GM18951 (cell line): ENCODE data around the gene HSD11B1L.

Experiments
- POLR2A ChIP-seq: IDR thresholded peaks from 4 replicates; pipeline ENCODE4 v1.6.1; 2011; ENCODE audit warnings: mild to moderate bottlenecking; ENCODE audit not compliant: insufficient read length, insufficient read depth; ENCODE audit errors: extremely low read depth
- in situ Hi-C: fragments of 300-500 bp; cut with MboI; formaldehyde crosslinking; loops from one replicate; pipeline ENCODE4 v1.12.0; 2022; ENCODE audit warnings: low sequenced_read_pairs, mixed read lengths, inconsistent platforms; ENCODE audit not compliant: unreplicated experiment

HSD11B1L gene

DNA sequence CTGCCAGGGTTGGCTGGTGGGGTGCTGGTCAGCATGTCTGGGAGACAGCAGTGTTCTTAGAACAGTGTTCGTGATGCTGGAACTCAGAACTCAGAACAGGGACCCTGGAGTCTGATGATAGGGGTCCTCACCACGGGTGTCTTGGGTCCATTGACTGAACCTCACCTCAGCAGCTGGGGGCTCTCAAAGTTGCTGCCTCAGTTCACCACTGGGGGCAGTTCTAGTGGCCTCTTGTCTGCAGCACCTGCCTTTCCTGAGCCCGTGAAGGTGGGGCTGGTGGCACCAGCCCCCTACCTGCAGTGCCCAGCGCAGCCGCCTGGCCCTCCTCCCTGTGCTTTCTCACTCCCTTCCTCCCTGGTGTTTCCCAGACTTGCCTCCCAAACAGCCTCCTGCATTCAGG, 29.5 kb upstream of the HSD11B1L start:
- TF ChIP-seq POLR2A, result no peak
- in situ Hi-C loops, result no loop called here

DNA sequence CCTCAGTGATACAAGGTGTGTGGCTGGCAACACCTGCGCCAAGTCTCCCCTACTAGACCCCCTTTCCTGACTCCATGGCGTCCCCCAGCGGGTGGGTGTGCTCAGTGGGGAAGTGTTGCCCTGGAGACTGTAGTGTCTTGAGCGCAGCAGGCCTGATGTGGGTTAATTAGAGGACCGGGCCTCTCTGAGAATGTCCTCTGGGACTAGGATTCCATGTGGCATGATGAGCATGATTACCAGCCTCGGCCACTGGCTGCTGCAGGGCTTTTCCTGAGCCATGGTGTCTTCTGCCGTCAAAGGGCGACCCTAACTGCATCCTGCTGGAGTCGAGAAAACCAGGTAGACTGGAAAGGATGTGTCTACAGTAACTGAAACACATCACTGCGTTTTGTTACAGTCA, 28.6 kb upstream of the HSD11B1L start:
- in situ Hi-C loops, result no loop called here

DNA sequence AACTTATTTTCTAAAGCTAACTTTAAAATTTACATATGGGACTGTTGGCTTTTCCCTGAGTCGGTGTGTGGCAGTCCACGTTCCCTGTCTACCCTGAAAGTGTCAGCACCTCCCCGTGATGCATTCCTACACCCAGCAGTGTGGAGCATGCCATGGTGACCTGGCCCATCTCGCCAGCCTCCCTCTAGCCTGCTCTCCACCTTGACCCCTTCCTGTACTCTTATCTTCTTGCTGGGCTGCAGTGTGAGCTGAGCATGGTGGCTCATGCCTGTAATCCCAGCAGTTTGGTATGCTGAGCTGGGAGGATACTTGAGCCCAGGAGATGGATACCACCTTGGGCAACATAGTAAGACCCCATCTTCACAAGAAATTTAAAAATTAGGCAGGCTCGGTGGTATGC, 25.9 kb upstream of the HSD11B1L start:
- in situ Hi-C loops, result no loop called here
- TF ChIP-seq POLR2A, result no peak

More for the DNA sequence above, 28.6 kb upstream of the HSD11B1L start:
- TF ChIP-seq POLR2A, result no peak

DNA sequence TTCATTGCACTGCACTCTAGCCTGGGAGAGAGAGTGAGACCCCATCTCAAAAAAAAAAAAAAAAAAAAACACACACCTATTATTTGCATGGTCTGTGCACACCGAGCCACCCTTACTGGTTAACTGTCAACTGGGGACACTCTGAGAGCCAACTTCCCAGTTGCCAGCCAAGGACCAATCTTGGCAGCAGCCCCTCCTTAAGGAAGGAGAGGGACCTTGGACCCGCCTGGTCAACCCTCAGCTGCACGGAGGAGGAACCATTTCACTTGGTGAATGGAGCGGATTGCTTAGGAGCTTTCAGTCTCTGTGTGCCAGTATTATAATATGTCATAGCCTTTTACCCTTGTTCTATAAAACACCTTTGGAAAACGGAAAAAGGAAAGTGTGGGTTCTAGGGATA, 25.4 kb upstream of the HSD11B1L start:
- TF ChIP-seq POLR2A, result no peak
- in situ Hi-C loops, result no loop called here

DNA sequence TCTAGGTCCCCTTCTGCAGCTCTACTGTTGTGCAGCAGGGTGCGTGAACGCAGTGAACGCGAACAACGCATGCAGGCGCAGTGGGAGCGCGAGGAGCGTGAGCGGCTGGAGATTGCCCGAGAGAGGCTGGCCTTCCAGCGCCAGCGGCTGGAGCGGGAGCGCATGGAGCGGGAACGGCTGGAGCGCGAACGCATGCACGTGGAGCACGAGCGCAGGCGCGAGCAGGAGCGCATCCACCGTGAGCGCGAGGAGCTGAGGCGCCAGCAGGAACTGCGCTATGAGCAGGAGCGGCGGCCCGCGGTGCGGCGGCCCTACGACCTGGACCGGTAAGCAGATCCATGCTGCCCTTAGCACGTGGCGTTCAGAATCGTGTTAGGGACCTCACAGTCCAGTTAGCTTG, 19.3 kb upstream of the HSD11B1L start:
- TF ChIP-seq POLR2A, result no peak
- in situ Hi-C loops, result no loop called here

DNA sequence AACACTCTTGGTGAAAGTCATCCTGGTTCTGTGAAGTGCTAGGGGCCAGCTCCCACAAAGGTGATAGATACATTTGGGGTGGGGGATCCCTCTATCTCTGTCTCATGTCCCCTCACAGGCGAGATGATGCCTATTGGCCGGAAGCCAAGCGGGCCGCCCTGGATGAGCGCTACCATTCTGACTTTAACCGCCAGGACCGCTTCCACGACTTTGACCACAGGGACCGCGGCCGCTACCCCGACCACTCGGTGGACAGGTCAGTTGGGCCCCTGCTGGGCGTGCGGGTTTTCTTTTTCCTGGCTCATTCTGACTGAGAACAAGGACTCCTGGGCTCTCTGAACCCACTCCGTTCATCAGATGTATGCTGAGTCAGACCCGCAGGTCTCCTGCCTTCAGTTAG, 16.9 kb upstream of the HSD11B1L start:
- in situ Hi-C loops, result no loop called here
- no peak for TF ChIP-seq POLR2A

DNA sequence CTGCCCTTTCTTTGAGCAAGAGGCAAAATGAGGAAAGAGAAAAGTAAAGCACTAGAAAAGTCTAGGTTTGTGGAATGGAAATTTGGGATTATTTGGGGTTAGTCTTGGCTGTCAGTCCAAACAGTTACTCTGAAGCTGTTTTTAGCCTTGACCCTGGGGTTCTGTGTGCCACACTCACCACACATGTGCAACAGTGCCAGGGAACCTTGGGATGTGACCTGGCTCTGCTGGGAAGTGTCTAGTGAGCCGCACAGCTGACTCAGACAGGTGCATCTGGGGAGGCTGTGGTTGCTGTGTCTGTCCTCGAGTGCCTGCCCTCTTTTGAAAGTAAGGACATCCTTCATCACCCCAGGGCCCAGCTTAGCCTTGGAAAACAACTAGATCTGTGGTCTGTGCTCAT, 16.3 kb upstream of the HSD11B1L start:
- in situ Hi-C loops, result no loop called here

DNA sequence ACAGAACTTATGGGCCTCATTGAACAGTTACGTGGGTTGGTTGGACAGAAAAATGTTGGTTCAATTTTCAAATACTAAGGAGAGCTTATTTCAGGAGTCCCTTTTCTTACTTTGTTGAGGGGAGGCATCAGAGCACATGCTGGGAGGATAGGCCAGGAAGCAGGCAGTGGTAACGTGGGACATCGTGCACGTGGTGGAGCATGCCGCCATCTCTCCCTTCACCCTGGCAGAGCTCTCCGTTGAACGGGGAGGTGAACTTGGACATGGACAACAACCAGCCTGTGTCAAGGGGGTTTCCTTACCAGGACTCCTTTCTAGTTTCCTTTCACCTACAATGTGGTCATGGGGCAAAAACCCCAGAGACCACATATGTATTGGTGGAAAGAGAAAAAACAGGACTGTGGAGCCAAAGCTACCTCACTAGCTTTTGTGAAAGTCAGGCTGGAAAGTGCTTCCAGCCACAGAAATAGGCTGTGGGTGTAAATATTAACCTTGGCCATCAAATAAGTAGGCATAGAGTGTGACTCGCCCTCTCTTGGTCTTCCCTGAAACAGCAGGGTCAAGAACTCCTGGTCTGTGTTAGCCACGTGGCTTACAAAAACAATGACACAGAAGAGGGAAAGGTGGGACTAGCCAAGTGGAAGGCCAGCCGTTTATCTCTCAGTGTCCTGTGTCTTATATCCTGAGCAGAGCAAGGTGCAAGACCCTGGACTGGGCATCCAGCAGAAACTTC, 14.9 kb upstream of the HSD11B1L start:
- in situ Hi-C loops, result no loop called here
- no peak for TF ChIP-seq POLR2A

More for the DNA sequence above, 16.3 kb upstream of the HSD11B1L start:
- TF ChIP-seq POLR2A, result no peak

DNA sequence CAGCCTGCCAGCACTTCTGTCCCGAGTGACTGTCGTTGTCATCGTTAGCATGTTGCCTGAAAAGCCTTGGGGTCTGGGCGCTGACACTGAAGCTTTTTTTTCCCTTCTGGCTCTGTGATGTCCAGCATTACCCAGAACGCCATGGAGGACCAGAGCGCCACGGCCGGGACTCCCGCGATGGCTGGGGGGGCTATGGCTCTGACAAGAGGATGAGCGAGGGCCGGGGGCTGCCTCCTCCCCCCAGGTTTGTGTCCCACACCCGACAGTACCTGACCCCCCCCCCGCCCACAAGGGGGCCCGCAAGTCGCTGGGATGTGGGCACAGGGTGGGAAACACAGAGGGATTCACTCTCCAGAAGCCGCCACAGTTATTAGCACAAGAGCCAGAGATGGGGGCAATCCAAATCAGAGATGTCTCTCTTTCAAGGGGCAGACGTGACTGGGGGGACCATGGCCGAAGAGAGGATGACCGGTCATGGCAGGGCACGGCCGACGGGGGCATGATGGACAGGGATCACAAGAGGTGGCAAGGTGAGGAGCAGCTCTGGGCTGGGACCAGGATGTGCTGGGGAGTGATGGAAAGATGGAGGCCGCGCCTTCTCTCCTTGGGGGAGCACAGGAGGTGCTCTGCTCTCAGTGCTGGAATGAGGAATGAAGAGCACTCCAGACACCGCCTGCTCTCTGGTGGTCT, 13.8 kb upstream of the HSD11B1L start:
- no peak for TF ChIP-seq POLR2A
- in situ Hi-C loops, result no loop called here

DNA sequence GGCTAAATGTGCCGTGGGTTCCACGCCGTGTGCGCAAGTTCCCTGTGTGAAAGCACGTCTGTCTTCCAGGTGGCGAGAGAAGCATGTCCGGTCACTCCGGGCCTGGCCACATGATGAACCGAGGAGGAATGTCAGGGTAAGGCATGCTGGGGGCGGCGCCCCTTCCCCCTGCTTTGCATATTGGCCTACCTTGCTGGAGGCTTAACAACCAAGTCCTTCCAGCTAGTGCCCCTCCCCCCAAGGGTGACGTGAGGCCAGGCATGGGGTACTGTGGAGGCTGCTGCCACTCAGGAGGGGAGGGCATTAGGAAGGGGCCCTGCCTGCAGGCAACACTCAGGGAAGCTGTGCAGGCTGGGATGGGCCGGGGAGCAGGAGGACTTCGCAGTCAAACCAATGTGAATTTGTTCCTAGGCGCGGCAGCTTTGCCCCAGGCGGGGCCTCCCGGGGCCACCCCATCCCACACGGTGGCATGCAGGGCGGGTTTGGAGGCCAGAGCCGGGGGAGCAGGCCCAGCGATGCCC, 13.0 kb upstream of the HSD11B1L start:
- TF ChIP-seq POLR2A, result no peak
- in situ Hi-C loops, result no loop called here

DNA sequence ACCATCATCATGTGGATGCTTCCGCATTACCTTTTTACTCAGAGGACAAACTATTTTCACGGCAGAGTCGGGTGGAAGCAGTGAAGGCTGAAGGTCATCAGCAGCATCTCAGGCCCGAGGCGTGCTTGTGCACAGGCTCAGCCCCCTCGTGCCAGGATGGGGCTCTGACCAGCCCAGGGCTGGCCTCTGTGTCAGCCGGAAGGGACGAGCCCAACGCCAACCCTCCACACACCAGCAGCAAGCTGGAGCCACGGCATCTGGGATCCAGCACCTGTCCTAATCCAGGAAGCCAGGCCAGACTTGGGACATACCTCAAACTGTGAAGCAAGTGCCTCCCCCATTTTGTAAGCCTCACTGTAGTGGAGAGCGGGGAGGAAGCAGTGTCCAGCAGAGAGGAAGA, 11.6 kb upstream of the HSD11B1L start:
- in situ Hi-C loops, result no loop called here
- TF ChIP-seq POLR2A, result no peak

DNA sequence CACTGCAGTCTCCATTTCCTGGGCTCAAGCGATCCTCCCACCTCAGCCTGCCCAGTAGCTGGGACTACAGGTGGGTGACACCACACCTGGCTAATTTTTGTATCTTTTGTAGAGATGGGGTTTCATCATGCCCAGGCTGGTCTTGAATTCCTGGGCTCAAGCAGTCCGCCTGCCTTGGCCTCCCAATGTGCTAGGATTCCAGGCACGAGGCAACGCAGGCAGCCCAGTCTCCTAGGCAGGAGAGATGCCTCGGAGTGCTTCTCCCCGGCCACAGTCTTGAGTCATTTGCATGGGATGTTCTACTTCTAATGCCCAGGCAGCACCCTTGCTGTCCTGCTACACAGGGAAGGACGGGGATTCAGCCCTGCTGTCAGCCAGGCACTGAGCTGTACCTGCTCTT, 9.2 kb upstream of the HSD11B1L start:
- in situ Hi-C loops, result no loop called here
- no peak for TF ChIP-seq POLR2A

DNA sequence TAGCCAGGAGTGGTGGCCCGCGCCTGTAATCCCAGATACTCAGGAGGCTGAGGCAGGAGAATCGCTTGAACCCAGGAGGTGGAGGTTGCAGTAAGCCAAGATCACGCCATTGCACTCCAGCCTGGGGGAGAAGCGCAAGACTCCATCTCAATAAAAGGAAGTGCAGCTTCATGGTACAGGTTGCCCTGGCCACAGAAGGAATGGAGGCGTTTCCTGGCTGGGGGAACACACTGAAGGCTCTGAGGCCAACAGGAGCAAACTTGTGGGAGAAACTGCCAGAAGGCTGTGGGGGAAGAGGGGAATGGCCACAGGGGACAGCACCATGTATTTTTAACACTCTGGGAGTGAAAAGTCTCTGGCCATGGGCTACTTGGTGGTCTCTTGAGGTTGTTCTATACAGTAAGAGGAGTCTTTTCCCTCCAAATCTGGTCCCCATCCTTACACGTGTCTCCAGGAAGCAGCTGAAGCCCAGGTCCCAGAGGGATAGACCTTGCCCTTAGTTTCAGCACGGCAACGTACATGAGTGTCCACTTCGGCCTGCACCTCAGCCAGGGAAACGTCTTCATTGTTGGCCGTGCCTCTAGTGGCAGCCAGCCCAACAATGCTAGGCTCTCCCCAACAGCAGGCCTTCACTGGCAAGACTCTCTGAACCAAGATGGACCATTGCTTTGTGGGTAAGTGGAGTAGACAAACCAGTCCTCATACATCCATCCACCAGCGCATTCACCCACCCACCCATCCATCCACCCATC, 7.9 kb upstream of the HSD11B1L start:
- in situ Hi-C loops, result no loop called here
- TF ChIP-seq POLR2A, result no peak

DNA sequence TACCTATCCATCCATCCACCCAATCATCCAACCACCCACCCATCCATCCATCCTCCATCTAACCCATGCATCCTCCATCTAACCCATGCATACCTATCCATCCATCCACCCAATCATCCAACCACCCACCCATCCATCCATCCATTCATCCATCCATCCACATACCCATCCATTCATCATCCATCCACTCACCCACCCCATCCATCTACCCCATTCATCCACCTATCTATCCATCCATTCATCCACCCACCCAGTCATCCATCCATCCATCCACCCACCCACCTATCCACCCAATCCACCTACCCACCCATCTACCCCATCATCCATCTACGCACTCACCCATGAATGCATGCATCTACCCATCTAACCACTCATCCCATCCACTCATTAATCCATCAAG, 7.1 kb upstream of the HSD11B1L start:
- TF ChIP-seq POLR2A, result no peak
- in situ Hi-C loops, result no loop called here

DNA sequence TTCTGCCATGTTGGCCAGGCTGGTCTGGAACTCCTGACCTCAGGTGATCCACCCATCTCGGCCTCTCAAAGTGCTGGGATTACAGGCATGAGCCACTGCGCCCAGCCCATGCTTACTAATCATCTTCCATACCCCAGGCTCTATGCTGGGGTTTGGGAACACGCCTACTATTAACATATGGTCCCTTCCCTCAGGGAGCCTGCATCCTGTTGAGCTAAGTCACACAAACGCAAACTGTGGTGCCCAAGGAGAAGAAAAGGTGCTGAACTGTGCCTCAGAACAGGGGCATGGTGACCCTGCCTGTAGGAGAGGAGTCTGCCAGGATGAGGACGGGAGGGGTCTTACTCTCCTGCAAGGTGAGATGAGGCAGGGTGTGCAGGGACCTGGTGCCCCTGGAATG, 6.1 kb upstream of the HSD11B1L start:
- TF ChIP-seq POLR2A, result no peak
- in situ Hi-C loops, result no loop called here
